Activated CD4-positive, alpha-beta T cell treated with anti-CD3 and anti-CD28 coated beads, Interleukin-2, amount 50 U/mL, for 1 hour (primary cell): Measurements from ENCODE around the gene LTF.
A peak's percentile ranks its signal among the peaks of the same experiment; 100 is the strongest.
"Not testable (repeated sequence)": the region's sequence is repeated elsewhere in the genome, so short reads cannot be mapped to it uniquely, and the experiment has no call there.

Source experiments
- DNase-seq: peaks from one replicate; pipeline ENCODE4 v3.0.0-alpha.2; 2020

LTF gene

DNA sequence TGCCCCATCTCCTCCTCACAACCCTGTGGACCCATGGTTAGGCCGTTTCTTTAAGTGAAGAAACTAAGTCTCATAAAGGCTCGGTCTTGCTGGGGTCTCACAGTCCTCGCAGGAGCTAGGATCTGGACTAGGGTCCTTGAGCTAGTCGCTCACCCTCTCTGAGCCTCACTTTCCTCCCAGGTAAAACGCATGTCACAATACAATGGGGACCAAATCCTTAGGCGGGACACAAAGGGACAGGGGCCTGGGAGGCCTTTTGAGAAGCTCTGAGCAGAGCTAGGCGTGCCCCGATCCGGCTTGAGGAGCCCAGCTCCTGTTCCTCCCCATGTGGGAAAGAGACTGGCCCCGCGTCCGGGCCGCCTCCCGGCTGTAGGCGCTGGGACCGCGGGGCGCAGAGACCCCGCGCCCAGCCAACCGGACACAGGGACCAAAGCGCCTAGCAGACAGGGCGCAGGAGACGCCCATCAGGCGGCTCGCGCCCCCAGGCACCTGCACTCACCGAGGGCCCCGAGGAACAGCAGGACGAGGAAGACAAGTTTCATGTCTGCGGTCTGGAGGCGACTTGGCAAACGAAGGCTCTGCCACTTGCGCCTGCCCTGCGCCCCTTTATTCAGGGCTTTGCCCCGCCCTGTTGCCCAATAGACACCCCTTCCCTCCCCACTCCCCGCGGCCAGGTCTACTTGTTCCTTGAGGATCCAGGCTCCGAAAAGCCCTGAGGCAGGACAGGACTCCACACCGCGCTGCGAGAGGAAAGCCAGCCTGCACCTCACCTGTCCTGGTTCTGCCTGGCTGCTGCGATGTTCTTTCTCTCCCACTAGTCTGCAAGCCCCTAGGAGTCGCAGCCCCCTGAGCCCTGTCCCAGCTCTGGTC, at the start of gene LTF:
Gene LTF (minus strand): TSS at position 580 of the 870 bp plus-strand sequence. CDS start 38 bp downstream, at position 542.
- no peak for DNase-seq

DNA sequence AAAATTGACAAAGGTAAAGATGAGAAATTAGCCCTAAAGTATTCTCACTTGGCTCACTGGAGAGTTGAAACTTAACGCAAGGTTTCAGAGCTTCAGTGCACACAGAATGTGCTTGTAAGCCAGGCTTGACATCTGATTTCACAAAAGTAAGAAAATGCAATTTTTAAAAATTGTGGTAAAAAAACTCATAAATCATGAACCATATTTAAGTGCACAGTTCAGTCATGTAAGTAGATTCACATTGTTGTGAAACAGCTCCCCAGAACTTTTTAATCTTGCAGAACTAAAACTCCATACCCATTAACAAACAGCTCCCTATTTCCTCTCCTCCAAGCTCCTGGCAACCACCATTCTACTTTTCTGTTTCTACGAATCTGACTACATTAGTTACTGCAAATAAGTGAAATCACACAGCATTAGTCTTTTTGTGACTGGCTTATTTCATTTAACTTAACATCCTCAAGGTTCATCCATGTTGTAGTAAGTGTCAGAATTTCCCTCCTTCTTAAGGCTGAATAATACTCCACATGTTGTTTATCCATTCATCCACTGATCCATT, 47.6 kb upstream of the LTF start:
- no peak for DNase-seq

DNA sequence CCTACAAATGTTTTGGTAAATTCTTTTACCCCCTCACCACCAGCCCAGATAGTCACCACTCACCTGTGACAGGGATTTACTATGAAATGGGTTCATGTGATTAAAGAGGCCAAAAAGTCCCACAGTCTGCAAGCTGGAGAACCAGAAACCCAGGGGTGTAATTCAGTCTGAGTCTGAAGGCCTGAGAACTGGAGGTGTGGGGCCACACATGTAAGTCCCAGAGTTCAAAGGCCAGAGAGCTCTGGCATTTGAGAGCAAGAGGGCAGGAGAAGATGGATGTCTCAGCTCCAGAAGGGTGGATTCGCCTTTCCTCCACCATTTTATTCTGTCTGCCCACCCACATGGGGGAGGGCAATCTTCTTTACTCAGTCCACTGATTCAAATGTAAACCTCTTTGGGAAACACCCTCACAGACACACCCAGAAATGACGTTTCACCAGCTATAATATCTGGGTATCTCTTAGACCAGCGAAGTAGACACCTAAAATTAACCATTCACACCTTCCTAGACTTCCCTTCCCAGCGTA, 45.0 kb upstream of the LTF start:
- no peak for DNase-seq

DNA sequence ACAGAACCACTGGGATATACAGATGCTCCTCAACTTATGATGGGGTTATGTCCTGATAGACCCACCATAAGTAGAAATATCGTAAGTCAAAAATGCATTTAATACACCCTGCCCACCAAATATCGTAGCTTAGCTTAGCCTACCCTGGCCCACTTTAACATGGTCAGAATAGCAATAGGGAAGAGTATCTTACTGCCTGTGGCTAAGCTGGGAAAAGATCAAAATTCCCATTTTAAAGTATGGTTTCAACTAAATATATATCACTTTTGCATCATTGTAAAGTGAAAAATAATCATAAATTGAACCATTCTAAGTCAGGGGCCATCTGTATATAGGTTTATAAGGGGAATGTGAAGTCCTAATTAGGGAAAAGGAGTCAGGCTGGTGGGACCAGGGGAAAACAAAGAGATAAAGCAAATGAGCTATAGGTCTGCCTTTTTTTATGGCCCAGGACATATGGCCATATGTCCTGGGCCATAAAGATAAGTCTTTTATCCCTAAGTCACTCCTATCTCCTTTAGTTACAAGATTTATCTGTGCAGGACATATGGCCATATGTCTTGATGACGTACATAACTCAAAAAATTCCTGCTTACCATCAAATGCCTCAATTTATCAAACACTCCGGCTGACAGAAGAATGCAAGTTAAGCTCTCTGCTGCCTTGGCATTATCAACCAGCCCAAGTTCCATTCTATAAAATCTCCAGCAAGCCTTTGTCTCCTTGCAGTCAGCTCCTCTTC, 44.3 kb upstream of the LTF start:
- no peak for DNase-seq

DNA sequence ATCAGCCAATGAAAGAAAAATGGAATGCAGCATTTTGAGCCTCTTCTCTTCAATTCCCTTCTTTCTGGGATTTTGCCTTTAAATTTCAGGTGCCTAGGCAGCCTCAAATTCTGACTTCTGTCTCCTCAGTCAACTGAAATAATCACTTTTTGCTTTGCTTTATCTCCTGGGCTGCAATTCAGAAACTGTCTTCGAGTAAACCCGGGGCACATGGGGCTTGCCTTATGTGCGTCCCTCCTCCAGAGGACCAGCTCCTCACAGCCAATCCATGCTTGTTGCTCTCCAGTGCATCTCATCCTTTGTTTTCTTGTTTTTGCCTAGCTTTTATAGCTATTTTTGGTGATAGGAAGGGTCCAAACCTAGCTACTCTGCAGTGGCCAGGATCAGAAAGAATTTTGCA, 41.8 kb upstream of the LTF start:
- DNase-seq = no peak

DNA sequence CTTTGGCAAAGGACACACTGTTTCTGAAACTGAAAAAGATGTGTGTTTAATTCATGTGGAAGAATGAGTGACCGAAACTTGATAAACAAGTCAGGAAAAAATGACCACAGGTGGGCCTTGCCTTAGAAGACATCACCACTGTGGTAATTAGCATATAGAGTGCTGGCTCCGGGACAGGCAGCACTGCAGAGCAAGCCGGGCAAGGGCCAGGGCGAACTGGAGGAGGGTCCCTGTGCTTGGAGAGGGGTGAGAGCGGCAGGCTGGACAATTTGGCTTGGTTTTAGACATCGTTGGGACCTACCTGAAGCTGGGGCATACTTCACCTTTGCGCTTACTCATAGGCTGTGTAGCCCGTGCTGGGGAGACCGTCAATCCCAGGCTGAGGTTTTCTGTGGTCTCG, 41.2 kb upstream of the LTF start:
- no peak for DNase-seq

DNA sequence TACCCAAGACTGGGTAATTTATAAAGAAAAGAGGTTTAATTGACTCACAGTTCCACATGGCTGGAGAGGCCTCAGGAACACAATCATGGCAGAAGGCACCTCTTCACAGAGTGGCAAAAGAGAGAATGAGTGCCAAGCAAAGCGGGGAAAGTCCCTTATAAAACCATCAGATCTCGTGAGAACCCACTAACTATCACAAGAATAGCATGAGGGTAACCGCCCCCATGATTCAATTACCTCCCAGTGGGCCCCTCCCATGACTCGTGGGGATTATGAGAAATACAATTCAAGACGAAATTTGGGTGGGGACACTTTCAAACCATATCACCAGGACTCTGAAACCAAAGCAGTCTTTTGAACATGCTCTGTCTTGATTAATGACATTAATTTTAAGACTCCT, 40.1 kb upstream of the LTF start:
- DNase-seq = no peak

DNA sequence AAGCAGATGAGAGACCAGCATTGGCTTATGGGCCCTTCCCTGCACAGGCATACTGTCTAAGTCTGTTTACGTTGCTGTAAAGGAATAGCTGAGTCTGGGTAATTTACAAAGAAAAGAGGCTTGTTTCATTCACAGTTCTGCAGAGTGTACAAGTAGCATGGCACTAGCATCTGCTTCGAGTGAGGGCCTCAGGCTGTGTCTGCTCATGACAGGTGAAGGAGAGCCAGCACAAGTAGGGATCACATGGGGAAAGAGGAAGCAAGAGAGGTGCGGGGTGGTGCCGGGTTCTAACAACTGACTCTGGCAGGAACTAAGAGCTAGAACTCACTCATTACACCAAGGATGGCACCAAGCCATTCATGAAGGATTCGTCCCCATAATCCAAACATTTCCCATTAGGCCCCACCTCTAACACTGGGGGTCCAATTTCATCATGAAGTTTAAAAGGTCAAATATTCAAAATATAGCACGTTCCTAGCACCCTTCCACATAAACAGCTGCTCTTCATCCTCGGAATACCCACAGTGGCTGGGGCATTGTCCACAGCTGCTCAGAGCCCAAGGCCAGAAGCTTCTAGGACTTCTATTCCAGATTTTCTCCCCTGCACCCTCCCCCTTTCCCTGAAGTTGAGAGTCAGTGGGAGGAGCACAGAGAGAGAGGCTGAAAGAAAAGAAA, 38.6 kb upstream of the LTF start:
- no peak for DNase-seq

DNA sequence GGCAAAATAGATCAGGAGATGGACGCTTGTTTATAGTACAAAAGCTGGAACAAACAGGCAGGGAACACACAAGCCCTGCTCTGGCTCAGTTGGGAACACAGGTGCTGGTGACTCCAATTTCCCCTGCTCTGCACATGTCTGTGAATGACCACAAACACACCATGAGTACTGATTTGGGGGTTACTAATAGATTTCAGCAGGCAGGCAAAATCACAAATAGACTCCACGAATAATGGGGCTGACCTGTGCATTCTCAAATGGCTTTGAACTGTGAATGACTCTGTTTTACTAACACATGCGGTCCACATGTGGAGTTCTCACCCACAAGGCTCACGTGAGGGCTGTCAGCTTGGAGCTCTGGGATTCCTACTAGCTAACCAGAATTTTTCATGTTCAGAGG, 37.0 kb upstream of the LTF start:
- no peak for DNase-seq

DNA sequence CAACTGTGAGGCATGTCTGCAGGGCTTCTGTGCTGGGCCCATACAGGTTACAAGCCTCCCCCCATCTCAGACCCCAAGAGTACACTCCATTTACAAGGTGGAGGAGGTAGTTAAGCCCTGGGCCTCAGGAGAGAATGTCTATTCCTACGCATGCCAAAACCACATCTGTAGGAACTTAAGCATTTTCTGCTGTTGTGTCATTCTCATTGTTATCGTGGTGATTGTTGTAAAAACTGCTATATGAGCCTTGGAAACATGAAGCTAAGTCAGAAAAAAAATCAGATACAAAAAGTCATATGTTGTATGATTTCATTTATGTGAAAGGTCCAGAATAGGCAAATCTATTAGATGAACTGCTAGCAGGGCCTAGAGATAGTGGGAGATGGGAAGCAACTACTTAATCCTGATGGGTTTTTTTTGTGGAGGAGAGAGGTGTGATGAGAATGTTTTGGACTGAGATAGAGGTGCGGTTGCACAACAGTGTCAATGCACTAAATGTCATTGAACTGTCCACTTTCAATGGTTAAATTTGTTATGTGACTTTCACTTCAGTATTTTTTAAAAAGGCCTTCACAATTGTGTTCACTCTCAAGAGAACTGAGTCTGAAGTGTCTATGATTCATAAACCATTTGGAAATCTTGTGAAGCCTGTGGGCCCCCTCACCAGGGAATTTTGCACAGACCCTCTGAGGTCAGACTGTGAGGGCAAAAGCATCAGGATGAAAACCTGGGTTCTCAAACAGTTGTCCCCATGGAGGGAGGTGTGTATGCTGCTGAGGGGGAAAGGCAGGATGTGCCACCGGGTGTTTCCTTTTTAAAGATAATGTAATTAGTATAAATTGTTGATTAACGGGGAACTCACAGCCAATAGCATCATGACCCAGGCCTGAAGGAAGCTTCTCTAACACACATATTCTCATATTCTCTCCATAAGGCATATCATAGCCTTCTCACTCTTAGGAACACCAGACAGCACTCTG, 36.2 kb upstream of the LTF start:
- no peak for DNase-seq

DNA sequence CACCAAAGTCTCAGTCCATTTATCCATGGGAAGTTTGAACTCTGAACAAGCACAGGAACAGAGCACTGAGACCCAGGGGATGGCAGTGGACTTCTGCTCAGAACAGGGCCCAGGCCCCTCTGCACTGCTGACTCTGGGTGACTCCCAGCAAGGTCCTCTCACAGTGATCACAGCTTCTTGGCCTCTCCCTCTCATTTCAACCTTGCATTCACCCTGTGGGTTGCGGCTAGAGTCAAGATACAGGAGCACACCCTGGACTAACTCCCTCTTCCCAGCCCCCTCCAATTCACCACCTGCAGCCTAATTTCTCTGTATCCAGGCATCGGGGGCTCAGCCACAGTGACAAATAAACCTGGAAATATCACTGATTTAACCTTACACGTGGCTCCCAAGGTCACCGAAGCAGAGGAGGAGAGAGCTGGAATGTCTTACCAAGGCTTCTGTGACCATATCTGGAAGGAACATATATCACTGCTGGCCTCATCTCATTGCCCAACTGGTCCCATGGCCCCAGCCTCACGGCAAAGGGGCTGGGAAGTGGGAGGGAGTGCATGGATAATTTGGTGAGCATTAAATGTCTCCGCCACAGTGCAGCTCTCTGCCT, 34.3 kb upstream of the LTF start:
- no peak for DNase-seq

DNA sequence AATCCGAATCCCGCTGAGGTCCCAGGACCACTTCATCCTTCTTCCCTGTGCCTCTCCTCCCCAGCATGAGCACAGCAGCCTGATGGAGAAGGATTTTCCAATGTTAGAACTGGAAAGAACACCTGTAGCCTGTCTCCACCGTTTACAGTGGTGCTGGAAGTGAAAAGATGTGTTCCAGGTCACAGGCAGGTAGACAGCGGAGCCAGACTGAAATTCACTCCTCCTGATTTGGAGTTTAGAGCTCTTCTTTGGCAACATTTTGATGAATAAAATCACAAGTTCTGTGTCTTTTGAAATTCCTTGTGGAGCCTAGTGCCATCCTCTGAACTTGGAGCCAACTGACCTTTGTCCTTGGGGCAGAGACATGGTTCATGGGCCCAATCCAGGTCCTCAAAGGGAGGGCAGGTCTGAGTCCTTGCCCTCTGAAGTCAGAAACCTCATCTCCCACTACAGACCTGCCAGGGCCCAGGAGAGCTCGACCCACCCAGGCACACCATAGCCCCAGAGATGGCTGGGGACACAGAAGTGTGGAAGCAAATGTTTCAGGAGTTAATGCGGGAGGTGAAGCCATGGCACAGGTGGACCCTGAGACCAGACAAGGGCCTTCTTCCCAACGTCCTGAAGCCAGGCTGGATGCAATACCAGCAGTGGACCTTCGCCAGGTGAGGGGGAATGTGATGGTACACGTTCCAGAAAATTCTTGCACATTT, 33.0 kb upstream of the LTF start, which contains the start of gene RTP3:
Gene RTP3 (plus strand): TSS at position 421 of the 710 bp plus-strand sequence. CDS start 87 bp downstream, at position 508.
- DNase-seq = no peak

DNA sequence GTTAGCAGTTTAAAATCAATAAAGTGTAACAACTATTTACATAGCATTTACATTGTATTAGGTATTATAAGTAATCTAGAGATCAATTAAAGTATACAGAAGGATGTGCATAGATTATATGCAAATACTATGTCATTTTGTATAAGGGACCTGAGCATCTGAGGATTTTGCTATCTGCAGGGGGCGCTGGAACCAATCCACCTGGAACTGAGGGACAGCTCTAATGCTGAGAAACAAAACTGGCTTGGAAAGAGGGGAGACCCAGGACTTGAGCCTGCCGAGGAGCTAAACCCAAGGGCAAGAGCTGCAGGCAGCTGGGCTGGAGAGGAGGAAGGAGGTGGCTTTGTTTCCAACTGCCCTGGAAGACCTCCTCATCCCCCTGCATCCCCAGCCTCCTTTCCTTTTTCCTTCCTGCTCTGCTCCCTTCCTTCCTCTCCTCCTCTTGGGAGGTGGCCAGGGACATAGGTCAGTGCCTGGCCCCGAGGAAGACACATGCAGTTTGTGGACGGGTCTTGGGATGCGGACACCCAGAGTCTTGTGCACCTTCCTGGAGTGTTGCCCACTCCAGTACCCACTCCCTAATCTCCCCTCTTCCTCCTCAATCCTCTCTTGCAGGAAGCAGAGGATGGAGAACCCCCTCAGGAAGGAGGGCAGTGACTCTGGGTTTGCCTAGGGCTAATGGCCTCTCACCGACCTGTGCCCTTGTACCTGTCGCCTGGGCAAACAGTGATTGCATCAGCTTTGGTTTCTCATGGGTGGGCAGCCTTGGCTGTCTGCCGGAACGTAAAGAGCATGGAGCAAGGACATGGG, 32.2 kb upstream of the LTF start:
- peak; percentile 63 for DNase-seq

DNA sequence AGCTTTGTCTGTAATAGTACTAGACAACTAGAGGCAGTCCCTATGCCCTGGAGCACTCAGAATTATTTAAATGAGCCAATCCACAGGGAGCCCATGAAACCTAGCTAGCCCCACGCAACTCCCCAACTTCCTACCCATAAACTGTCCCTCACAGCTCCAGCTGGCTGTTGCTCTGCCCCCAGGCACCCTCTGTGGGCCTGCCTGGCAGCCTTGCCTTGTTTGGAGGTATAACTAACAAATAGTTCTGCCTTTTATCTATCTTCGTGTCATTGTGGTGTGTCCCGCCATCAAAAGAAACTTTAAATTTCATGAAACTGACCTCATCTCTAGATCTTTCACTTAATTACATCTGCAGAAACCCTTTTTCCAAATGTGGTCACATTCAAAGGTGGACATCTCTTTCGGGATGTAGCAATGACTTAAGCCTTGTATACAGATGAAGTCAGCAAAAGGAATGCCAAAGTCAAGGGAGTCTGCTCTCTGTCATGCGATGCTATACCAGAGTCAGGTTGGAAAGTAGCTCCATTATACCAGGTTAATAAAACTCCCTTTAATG, 31.3 kb upstream of the LTF start:
- DNase-seq = no peak

DNA sequence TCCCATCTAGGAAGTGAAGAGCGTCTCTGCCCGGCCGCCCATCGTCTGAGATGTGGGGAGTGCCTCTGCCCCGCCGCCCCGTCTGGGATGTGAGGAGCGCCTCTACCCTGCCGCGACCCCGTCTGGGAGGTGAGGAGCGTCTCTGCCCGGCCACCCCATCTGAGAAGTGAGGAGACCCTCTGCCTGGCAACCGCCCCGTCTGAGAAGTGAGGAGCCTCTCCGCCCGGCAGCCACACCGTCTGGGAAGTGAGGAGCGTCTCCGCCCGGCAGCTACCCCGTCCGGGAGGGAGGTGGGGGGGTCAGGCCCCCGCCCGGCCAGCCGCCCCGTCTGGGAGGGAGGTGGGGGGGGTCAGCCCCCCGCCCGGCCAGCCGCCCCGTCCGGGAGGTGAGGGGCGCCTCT, 29.8 kb upstream of the LTF start:
- DNase-seq = not testable (repeated sequence)

DNA sequence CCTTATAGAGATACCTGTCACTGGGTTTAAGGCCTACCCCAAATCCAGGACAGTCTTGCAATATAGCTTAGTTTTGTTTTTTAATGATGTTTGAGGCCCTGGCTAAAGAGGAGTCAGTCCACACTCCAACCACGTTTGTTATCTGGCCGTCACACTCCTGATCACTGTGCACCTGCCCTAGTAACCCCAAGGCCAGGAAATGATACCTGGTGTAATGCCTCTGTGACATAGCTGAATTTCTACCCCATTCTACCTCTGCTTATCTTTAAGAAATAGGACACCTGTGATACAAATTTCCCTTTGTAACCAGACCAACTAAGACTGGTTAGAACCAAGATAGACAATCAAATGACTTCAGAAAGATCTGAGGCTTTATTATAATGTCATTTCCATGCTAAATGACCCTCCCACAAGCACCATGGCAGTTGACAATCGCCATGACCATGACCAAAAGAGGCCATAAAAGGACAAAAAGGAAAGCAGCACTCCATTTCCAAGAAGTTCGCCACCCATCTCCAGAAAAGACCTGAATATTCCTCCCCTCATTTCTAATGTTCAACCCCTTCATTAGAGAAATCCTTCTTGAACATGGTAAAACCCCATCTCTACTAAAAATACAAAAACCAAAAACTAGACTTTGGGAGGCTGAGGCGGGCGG, 28.3 kb upstream of the LTF start:
- DNase-seq = no peak

DNA sequence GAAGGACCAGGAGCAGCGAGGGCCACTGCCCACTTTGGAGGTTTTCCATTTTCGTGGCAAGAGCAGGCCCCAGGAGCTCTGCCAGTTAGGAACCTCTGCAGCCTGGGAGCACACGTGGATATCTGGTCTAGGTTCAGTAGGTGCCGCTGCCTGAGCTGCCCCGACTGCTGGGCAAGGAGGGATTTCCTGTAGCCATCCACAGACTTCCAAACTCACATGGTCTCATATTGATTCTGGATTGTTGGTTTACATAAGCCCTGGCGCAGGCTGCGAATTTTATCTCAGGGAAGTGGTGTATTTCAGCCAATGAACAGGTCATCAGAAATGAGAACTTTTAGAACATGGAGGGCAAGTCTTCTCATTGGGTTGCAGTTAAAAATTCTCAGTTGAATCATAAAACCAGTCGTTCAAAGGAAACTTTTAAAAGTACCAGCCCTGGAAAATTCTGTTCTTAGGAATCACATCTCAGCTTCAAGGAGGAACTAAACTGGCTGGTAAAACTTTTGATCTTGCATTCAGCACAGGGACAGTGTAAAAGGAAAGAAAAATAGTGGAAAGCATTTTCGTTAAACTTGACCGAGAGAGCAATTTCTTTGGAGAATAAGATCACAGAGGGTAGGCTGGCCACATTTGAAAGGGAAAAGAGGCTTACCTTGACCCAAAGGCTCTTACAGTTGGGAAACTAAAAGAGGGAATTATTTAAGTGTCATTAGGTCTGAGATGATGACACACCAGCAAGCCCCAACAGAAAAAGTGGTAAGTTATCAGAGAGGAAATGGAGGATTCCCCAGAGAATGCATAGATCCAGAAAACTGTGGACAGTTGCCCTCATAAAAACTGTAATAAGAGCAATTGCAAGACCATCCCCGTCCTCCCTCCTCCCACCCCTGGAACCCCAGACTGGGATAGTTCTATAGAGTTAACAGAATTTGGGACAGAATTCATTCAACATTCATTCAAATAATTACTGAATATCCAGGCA, 26.7 kb upstream of the LTF start:
- DNase-seq = no peak
